Bone marrow (tissue), 2 donors: ENCODE measurements around the gene CFAP54.
A peak's percentile ranks its signal among the peaks of the same experiment; 100 is the strongest.

Source experiments
- DNase-seq, 2 donors: peaks; one replicate each; lab custom pipeline; 2025; lab: John Stamatoyannopoulos, UW

The CFAP54 gene

DNA sequence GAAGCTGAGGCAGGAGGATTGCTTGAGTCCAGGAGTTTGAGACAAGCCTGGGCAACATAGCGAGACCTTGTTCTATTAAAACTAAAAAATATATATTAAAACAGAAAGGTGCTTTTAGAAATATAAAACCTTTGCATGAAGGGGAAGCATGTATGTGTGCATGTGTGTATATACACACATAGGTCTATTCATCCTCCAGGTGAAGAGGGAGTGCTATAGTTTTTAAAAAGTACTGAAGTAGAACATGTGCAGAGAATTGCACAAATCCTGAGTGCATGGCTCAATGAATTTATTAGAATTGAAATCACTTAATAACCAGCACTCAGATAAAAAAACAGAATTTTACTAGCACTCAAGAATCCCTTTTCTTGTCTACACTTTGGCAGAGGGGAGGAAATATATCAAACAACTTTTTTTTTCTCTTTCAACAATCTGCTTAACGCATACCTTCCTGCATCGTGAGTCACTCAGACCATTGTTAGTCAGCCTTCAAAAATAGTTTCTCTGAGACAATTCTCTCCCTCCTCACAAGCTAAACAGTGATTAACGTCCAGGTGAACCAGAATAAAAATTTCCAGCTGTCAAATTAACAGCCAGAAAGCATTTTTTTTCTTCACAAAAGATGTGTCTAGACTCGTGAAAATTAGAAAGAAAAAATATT lies 400.0 kb downstream of the CFAP54 start:
- DNase-seq, result no peak

DNA sequence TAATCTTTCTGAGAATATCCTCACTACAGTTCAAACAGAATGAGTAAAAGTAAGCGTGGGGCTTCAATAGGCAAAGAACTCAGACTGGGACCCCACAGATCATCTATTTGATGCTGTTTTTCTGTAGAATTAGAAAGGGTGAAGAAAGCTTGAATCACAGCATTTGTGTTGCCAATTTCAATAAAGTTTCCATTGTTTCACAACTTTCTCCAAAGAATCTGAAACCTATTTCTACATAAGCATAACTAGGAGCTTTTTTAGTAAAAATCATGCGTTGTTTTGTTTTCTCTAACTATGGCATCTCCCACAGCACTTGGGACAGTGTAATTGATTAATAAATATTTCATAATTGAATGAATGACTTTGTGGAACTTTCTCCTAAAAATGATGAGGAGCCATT lies 401.0 kb downstream of the CFAP54 start:
- no peak for DNase-seq

DNA sequence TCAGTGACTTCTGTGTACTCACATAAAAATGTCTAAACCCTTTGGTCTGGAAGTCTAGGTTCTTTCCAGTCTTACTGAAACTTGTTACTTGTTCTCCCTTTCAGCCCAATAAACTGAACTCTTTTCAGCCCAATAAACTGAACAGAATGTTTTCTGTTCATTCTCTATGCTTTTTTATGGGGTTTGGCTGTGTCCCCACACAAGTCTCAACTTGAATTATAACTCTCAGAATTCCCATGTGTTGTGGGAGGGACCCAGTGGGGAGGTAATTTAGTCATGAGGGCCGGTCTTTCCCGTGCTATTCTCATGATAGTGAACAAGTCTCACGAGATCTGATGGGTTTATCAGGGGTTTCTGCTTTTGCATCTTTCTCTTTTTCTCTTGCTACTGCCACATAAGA lies 402.7 kb downstream of the CFAP54 start:
- DNase-seq, result no peak

DNA sequence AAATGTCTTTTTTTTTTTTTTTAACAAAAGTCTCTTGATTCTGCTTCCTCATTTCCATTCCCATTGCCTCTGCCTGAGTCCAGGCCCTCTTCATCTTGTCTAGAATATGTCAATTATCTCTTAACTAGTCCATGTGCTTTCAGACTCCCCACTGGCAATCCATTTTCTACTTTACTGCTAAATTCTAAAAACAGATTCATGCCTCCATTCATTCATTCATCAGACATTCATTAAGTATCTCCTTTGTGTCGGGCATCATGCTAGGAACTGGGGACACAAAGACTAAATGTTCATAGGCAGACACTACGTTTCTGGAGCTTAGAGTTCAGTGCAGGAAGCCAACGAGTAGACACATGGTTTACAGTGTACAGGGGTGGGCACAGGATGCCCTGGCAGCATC lies 408.0 kb downstream of the CFAP54 start:
- no peak for DNase-seq

DNA sequence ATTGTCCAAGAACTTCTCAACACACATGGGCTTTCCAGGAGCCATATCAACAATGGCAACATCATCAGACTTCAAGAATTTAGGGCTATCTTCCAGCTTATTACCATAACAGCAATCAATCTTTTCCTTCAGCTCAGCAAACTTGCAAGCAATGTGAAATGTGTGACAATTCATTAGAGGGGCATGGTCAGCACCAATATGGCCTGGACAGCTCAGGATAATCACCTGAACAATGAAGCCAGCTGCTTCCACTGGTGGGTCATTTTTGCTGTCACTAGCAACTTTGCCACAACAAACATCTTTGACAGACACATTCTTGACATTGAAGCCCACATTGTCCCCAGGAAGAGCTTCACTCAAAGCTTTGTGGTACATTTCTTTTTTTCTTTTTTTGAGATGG lies 411.8 kb downstream of the CFAP54 start:
- no peak for DNase-seq

DNA sequence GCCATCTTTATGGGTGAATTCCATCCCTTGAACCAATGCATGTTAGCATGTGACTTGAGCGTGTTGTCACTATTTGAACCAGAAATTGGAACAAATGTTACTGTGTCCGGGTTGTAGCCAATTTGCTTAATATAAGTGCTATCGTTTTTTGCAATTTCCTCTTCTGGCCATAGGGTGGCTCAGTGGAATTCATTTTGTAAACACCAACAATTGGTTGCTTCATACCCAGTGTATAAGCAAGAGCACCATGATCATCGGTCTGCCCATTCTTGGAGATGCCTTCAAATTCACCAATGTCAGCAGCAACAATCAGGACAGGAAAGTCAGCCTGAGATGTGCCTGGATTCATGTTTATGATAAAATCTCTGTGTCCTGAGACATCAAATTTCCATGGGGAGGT lies 412.7 kb downstream of the CFAP54 start:
- no peak for DNase-seq

DNA sequence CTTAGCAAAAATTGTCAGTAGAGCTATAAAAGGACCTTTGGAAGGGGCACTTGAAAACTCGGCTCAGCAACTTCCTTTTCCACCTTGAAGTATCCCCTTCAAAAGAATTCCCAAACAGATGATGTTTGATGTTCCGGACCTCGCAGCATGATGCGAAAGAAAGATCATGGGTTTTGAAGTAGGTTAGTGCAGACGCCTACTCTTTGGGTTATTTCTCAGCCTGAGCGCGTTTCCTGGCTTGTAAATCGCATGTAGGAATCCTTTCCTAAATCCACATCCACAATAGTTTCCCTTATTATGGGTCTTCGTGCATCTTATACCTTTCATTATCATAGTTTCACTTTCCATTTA lies 417.1 kb downstream of the CFAP54 start:
- no peak for DNase-seq

DNA sequence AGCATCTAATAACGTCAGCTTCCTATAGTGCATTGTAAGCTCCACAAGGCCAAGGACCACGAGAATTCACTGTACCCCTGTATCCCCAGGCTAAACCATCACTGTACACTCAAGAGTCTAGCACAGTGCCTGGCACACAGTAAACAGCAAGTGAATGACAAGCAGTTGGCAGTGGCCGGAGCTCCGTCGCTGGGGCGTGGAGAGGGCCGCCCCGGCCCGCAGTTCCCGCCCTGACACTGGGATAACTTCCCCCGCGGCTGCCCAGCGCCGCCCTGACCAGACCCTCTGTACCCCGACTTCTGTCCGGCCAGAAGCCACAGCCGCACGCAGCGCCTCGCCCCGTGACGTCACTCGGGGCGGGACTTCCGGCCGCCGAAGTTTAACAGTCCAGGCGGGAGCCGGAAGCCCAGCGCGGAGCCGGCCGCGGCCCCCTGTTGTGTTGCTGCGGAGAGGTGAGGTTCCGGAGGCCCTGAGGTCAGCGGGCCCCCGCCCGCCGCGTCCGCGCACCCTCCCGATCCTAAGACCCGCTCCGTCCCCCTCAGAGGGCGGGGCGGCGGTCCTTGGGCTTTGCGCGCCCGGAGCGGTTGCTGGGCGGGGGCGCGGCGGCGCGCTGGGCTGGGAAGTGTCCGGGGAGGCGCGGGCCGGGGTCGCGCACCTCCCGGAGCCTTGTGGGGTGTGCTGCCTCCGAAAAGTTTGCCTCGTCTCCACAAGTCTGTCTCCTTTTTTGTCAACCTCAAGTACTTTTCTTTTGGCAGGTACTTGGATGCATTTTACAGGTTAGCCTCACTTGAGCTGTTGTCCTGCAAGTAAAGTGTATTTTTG lies 417.7 kb downstream of the CFAP54 start, which contains the start of gene NEDD1:
TSS of gene NEDD1 (plus strand) at position 409 of the 822 bp plus-strand sequence. CDS start 2,503 bp downstream, outside the sequence.
- DNase-seq, result peak; percentile 58 to 73

DNA sequence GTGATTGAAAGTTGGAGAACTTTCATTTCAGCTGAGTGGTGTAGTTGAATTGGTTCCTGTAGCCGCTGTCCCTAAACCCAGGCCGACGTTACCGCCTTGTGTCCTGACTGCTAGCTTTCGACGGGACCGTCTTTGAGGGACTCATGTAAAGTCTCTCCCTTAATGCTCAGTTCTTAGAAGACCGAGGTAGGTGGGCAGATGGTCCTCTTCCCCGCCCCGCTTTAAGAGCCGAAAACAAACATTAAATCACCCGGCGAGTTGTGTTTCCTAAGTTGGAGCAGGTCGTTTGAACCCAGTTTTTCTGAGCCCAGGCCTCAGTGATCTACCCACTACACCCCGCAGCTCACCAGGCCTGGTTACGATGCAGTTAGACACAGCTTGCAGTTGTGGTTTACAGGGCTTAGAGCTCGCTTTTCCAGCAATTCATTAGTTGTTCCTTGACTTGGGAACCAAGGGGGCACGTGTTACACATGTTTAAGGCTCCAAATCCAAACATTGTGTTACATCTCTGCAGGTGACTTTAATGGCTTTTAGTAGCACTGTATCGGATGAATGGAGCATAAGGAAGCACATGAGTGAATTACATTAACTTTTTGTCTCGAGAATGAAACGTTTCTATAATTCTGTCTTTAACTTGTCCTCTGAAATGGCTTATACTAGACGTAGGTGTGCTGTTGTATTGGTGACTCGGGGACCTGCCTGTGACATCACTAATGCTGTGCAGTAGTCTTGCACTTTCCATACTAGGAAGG lies 418.5 kb downstream of the CFAP54 start:
- DNase-seq, result peak in 1 of 2 donors; percentile 19

DNA sequence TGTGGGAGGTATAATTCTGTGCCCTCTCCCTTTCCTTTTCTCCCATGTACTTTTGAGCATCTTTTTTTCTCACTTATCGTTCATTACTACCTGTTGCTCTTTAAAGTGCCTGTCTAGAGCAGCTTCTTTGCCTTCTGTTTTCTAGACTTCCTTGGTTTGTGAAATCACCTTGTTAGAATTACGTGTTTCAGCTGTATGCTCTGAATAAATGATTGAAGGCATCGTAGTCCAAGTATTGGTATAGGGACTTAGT lies 419.0 kb downstream of the CFAP54 start:
- DNase-seq, result no peak

DNA sequence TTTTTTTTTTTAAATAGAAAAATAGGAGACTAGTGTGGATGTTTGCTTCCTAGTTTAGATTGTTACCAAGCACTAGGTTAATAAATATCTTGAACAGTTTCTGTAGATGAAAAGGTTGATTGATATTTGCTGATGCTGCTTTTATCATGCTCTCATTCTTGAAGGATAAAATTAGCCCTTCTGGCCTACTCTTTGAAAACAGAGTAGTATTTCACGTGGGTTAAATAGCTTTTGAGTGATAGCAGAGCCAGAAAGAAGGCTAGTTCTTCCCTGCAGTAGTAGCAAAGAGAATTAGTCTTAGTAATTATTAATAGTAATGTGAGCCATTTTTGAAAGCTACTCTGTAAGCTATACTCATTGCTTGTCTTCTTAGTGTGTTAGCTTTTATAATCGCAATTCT lies 422.9 kb downstream of the CFAP54 start:
- no peak for DNase-seq

DNA sequence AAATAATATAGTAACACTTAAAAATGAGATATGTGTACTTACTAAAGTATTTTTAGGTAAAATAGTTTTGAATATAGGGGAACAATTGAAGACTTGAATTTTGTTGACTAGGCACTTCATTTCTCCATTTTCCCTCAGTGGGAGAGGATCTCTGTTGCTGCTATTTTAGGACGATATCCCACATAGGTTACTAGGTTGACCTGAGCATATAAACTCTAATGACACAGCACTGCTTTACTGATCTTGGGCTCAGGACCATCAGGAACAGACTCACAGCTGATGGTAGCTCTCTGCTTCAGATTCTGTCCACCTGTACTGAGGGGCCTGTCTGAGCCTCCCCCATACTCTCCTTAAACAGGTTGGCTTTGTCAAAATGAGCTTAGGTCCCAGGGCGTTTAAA lies 423.6 kb downstream of the CFAP54 start:
- DNase-seq, result no peak

DNA sequence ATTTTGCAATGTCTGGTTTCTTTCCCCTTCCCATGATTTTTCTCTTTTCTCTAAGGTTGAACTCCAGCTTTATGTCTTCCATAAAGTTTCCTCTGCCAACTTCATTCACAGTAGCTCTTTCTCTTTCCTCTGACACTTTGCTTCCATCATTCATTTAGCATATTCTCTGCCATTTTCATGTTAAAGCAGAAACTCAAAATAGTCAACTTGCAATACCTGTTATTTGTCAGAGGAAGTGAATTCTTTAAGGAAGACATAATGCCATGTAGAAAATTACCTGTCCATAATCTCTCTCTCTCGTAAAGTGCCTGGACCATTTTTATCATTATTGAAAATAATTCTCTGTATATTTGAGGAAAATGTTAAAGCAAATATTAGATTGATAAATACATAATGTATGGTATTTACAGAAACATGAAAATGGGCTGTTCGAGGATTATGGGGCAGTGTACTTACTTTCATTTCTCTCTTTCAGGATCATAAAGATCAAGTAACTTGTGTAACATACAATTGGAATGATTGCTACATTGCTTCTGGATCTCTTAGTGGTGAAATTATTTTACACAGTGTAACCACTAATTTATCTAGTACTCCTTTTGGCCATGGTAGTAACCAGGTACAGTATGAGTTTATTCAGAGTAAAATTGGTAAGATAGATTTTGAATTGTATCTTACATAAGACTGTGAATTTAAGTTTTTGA lies 430.3 kb downstream of the CFAP54 start:
- DNase-seq, result no peak
